ENCODE data around the gene DNAJC30.
"Not testable (repeated sequence)": the region's sequence is repeated elsewhere in the genome, so short reads cannot be mapped to it uniquely, and the experiment has no call there.

The DNAJC30 gene

DNA sequence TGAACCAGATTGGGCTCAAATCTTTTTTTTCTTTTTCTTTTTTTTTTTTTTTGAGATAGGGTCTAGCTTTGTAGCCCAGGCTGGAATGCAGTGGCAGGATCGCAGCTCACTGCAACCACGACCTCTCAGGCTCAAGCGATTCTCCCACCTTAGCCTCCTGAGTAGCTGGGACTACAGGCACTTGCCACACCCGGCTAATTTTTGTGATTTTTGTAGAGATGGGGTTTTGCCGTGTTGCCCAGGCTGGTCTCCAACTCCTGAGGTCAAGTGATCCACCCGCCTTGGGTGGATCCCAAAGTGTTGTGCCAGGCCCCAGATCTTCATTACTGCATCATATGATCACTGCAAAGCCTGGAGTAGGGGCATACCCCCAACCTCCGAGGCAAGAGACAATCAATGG is 2.8 kb downstream of the DNAJC30 start:
- DNase-seq: no peak

DNA sequence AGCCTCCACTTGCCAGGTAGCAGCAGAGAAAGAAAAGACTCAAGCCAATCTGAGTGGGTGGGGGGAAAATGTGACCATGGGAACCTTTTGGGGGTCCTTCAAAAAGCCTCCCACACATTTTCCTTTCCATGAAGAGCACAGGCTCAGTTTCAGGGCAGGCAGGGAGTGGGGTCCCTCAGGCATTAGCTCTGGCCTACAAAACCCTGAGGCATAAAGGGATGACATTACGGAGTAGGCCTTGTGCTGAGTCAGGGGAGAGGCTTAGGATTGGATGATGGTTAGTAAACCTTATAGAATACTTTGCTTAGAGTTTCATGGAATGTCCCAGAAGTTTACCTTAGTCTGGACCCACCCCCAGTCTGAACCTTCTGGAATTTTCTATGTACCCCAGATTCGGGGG is 3.5 kb downstream of the DNAJC30 start:
- DNase-seq: no peak

DNA sequence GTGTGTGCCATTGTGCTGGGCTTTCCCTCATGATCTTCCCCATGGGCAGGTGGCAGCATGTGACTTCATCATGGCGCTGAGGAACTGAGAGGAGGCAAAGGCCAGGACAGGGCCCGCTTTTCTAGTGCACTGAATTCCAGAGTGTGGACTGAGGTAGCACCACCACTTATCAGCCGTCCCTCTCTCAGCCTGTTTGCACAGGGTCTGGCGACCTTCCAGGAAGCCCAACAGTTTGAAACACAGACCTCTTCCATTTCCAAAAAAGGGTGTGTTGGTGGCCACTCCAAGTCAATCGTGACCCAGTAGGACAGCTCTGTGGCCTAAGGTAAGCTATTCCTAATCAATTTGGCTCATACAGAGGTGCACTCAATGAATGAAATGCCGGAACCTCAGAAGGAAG is 4.4 kb downstream of the DNAJC30 start:
- no peak for DNase-seq

DNA sequence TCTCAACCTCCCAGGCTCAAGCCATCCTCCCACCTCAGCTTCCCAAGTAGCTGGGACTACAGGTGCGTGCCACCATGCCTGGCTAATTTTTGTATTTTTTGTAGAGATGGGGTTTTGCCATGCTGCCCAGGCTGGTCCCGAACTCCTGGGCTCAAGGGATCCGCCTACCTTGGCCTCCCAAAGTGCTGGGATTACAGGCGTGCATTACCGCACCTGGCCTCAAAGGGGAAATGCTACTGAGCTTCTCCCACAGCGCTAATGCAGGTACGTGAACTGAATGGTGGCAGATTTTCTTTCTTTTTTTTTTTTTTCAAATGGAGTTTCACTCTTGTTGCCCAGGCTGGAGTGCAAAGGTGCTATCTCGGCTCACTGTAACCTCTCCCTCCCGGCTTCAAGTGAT is 7.2 kb downstream of the DNAJC30 start:
- DNase-seq: not testable (repeated sequence)

DNA sequence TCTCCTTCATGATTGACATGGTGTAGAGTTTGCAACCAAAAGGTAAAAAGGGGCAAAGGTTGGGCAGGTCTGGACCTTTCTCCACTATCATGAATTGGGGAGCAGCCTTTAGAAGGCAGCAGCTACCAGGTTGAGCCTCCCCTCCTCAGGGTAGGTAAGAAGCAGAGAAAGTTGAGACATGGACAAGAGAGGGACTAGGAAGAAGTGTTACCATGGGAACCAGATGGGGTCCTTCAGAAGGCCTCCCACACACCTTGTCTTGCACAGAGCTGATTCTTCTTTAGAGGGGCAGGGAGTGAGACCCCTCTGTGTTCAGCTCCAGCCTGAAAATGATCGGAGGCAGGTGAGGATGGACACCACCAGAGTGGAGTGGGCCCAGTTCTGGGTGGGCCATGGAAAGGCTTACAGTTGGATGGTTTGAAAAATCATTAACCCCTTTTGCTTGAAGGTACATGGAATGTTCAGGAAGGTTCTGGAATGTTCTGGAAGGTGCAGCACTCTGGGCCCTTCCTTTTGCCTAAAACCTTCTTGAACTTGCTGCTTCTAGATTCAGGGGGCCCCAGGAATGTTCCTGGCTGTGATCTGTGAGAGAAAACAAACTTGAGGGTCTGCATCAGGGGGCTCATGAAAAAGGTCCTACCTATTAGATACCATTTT is 8.7 kb downstream of the DNAJC30 start:
- DNase-seq: no peak

DNA sequence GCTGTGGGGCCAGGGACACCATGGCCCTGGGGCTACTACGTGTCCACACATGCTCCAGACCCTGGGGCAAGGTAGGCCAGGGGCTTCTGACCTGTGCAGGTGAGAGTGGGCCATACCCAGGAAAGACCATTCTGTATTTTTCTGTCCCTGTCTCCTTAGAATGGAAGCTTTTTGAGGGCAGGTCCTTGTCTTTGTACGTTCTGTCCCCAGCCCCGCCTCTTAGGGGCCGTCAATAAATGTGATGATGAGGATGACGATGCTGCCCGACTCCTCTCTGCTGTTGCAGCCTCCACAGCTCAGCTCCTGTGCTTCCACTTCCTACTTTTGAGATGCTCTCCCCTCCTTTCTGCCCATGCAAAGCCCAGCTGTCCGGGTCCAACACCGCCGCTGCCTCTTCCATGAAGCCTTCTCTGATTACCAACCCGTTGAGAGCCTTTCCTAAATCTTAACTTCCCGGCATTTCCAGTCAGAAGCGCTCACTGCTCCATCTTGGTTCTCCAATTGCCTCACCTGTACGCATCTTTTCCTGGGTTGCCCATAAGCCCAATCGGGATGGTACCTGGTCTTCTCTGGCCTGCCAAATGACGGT is 11.3 kb downstream of the DNAJC30 start:
- DNase-seq: no peak

DNA sequence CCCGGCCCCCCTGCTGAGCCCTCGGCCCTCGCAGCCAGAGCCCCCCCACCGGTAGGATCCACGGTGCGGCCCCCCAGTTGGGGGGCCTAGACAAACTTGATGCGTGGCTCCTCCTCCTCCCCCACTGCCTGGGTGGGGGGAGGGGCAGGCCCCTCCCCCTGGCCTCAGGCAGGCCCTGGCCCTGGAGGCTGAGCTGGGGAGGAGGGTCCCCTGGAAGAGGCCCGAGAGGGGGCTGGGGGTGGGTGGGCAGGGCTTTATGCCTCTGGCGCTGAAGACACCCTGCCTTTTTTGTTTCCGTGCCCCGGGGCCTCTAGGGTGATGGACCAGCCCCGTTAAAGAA is 12.0 kb downstream of the DNAJC30 start:
- DNase-seq: no peak

DNA sequence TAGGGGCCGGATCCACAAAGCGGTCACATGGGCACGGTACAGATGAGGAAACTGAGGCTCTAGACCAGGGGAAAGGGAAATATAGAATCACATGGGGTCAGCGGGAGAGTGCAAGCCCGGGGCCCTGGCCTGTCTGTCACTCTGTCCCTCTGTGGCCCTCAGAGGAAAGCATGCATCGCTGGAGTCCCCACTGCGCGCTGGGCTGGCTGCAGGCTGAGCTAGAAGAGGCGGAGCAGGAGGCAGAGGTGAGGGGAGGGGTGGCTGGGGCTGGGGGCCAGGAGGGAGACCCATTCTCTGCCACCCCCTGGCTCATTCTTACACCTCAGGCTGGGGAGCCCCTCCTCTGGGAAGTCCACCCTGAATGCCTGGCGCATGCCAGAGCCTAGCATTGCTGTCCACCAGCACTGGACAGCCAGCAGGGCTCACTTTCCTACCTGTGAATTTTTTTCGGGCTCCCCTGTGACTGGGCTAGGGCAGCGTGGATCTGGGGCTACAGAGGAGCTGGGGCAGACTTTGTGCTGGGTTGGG is 13.3 kb downstream of the DNAJC30 start:
- DNase-seq: no peak

DNA sequence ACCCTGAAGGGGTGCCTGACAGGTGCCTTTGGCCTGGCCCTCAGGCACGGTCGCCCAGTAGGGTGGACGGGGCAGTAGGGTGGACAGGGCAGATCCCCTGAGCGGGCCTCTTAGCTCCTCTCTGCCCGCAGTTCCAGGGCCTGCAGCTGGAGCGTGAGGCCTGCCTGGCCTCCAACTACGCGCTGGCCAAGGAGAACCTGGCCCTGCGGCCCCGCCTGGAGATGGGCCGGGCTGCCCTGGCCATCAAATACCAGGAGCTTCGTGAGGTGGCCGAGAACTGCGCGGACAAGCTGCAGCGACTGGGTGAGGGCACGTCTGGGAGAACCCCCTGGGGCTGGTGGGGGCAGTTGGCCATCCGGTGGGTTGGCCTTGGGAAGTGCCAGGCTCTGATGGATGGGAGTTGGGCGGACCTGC is 14.0 kb downstream of the DNAJC30 start:
- DNase-seq: no peak

DNA sequence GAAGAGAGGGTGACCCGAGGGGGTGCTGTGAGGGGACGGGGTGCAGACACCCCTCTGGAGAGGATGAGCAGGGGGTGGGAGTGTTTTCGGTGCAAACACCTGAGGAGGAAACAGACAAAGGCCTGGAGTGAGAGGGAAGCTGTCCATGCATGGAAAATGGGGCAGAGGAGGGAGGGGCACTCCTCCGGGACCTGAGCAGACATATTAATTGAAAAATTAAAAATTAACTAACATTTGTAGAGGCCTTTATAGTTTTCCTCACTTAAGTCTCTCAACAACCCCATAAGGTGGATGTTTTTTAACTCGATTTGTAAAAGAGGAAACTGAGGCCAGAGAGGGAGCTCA is 14.4 kb downstream of the DNAJC30 start:
- DNase-seq: peak; percentile 54

DNA sequence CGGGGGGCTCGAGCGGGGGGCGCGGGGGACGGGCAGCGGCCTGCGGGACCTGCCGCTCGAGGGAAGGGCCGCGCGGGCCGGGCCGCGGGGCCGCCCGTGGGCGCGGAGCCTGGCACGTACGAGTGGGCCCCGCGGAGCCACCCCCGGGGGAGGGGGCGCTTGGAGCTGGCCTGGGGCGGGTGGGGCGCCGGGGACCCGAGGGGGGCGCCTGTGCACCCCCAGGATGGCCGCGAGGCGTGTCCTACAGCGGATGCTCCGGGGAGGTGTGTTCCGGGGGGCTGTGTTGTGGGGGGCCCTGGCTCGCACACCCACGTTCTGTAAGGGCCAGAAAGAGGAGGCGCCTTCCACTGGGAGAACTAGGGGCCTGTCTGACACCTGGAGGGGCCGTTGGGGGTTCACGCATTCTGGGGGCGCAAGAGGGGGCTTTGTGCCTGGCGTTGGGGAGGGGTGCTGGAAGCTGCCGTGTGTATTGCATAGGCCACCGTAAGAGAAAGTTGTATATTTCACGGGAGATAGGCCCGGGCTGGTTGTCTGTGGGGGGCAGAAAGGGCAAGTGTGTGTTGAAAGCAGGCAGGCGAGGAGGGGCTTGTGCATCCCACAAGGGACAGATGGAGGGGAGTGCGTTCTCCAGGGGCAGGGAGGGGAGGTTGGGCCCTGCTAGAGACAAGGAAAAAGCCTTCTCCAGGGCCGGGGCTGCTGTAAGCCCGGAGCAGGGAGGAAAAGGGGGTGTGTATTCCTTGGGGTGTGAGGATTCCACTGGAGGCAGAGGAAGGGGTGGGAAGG is 15.0 kb downstream of the DNAJC30 start:
- peak; percentile 81 for DNase-seq

DNA sequence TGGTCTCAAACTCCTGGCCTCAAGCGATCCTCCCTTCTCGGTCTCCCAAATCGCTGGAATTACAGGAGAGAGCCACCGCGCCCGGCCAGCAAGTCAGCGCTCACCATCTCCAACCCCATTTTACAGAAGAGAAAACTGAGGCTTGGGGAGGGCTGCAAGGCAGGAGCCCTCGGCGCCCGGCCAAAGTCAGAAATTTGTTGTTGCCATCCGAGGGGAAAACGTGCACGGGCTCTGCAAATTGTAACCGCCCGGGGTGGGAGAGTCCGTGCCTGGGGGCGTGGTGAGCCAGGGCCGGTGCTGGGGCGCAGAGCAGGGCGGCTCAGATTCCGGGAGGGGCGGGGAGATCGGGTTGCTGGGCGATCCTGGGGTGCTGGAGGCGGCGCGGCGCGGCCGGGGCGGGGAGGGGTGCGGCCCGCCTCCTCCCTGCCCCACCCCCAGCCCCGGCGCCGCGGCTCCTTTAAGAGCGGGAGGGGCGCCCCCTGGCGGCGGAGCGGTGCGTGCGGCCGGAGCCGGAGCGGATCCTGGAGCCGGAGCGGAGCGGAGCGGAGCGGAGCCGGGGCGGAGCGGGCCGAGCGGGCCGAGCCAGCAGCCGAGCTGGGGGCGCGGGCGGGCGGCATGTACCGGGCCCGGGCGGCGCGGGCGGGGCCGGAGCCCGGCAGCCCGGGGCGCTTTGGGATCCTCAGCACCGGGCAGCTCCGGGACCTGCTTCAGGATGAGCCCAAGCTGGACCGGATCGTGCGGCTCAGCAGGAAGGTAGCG is 15.7 kb downstream of the DNAJC30 start, which contains the start of gene VPS37D:
VPS37D (plus strand) TSS at position 488 of the 759 bp plus-strand sequence; CDS start at position 616, 128 bp downstream.
- peak; percentile 90 for DNase-seq

DNA sequence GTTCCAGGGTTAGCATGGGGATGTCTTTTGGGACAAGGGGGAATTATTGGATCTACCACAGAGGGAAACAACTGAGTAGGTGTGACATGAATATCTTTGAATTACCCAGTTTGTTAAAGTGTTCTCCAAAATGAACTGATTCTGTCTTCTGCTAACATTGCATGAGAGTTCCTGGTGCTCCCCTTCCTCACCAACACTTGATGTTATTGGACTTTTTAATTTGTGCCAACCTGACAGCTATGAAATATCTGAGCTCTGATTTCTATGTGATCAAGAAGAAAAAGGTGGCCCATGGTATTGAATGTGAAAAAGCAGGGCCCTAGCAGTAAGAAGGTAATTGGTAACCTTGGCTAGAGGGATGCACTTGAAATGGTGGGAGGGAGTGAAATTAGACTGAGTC is 20.2 kb downstream of the DNAJC30 start:
- no peak for DNase-seq

DNA sequence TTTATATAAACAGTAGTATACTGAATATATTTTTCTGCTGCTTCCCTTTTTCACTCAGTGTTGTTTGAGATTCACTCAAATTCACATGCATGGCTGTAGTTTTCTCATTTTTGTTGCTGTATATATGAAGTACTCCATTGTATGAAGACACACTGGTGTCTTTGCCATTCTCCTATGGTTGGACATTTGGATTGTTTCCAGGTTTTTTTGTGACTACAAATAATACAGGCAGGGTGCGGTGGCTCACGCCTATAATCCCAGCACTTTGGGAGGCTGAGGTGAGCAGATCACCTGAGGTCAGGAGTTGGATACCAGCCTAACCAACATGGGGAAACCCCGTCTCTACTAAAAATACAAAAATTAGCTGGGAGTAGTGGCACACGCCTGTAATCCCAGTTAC is 22.7 kb downstream of the DNAJC30 start:
- DNase-seq: not testable (repeated sequence)

DNA sequence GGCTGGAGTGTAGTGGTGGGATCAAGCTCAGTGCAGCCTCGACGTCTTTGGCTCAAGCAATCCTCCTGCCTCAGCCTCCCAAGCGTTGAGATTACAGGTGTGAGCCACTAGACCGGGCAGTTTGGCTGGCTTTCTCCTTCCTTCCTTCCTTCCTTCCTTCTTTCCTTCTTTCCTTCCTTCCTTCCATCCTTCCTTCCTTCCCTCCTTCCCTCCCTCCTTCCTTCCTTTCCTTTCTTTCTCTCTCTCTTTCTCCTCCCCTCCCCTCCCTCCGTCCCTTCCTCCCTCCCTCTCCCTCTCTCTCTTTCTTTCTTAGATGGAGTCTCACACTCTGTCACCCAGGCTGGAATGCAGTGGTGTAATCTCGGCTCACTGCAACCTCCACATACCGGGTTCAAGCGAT is 23.3 kb downstream of the DNAJC30 start:
- DNase-seq: no peak

DNA sequence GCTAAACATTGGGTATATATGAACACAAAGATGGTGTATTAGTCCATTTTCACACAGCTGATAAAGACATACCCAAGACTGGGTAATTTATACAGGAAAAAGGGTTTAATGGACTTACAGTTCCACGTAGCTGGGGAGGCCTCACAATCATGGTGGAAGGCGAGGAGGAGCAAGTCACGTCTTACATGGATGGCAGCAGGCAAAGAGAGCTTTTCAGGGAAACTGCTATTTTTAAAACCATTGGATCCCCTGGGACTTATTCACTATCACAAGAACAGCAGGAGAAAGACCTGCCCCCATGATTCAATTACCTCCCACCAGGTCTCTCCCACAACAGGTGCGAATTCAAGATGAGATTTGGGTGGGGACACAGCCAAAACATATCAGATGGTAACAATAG is 27.9 kb downstream of the DNAJC30 start:
- not testable (repeated sequence) for DNase-seq

DNA sequence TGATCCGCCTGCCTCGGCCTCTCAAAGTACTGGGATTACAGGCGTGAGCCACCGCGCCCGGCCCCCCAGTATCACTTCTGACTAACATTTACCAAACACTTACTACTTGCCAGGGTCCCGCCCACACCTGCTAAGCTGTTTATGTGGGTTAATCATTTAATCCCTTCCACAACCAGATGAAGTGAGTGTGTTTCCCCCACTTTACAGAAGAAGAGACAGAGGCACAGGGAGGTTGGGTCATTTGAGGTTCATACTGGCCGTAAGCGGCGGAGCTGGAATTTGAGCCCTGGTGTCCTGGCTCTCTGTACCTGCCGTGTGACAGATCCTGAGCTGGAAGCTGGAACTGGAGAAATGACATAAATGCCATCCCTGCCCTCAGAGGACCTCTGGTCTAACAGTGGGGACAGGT is 30.7 kb downstream of the DNAJC30 start:
- DNase-seq: no peak

DNA sequence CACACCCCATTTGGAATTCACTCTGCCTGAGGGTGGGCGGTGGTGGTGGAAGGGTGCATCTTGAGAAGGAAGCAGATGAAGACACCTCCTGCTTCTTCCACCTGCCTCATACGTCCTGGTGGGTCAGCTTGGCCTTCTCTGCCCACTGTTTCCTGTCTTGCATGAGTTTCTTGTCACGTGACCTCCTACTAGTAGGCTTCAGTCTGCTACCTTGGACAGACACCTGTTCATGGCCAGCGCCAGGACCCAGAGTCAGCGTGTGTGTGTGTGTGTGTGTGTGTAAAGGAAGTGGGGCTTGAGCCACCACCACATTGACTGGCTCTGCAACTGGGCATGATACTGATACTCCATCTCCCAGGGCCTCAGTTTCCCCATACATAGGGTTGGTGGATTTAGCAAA is 32.7 kb downstream of the DNAJC30 start:
- no peak for DNase-seq

DNA sequence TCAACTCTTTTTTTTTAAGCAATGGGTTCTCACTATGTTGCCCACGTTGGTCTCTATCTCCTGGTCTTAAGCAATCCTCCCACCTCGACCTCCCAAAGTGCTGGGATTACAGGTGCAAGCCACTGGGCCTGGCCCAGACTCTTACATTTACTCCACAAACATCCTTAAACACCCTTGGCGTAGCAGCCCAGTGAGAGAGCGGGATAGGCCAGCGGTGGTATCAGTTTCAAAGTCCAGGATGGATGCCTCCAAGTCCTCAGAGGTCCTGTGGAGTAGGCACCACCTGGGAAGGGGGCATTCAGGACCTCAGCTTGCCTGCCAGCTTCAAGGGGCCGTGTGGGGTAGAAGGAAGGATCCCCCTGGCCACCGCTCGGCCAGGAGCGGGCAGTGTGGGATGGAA is 33.7 kb downstream of the DNAJC30 start:
- no peak for DNase-seq

DNA sequence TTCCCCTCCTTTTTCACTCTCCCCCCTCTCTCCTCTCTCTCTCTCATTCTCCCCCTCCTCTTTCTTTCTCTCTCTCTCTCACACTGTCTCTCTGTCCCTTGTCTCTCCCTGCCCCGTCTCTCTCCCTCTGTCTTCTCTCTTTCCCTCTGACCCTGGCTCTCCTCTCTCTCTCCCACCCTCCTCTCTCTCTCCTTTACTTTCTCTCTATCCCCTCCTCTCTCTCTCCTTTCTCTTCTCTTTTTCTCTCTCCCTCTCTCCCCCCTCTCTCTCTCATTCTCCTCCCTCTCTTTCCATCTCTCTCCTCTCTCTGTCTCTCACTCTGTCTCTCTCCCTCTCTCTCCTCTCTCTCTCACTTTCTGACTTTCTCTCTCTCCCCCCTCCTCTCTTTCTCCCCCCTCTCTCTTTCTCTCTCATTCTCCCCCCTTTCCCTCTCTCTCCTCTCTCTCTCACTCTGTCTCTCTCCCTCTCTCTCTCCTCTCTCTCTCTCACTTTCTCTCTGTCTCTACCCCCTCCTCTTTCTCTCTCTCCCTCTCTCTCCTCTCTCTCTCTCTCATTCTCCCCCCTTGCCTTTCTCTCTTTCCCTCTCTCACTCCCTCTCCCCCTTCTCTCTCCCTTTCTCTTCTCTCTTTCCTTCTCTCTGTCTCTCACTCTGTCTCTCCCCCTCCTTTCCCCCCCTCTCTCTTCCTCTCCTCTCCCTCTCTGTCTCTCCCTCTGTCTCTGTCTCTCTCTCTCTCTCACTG is 34.5 kb downstream of the DNAJC30 start:
- no peak for DNase-seq

DNA sequence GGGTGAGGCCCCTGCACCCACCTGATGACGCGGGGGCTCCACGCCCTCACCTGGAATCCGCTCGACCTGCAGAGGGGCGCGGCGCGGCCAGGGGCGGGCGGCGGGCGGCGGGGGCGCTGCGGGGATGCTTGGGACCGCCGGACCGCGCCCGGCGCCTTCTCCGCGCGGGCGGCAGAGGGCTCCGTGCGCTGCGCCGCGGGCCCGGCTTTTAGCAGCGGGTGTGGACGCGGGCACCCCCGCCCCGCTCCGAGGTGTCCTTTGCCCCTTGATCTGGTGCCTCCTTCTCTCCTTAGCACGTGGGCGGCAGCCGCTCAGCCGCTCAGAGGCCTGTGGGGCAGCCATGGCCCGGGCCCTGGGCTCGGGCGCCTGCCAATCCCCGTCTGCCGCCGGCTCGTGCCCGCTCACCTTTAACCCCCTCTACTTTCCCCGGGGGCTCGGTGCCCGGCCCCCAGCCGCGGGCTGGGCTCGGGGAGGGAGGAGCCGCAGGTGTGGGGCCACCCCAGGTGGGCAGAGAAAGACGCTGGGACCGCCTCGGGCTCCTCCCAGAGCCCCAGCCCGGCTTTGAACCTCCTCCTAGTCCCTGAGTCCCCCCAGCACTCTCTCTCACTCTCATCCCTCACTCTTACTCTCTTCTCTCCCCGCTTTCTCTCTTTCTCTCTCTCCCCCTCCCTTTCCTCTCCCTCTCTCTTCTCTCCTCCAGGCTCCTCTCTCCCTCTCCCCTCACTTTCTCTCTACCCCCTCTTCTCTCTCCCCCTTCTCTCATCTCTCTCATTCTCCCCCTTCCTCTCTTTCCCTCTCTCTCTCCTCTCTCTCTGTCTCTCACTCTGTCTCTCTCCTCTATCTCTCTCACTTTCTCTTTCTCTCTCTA is 35.3 kb downstream of the DNAJC30 start:
- peak; percentile 35 for DNase-seq

Measured in NCI-H2171 (cell line).